Heart left ventricle (tissue), 16 donors: ENCODE data around the gene CLDN14. TPM values are rescaled to one million over a fixed set of nuclear protein-coding genes. Genes with fewer than 3 reads are reported as not detected.

Source experiments
- ATAC-seq, 4 donors: fragments of 200-7000 bp; cut with Tn5 transposase; one replicate each; pipeline ENCODE4 v1.9.1; 2020 to 2022; ENCODE audit warnings: moderate library complexity in 4 of 4, mild to moderate bottlenecking in 3 of 4, moderate number of reproducible peaks in 1 of 4
- DNase-seq, 5 donors: peaks; one replicate each; pipeline ENCODE4 v3.0.0-alpha.2; 2020
- H3K27ac ChIP-seq, 12 donors: fragments of 200-600 bp; sonication (generic) in 4 of 12; one replicate each; pipeline versions ENCODE4 v1.5.0 to v1.8.0; 2016 to 2022; ENCODE audit warnings: mild to moderate bottlenecking in 2 of 12
- H3K27me3 ChIP-seq, 9 donors: fragments of 200-600 bp; sonication (generic) in 2 of 9; one replicate each; pipeline versions ENCODE4 v1.5.1 to v1.8.0; 2016 to 2022; ENCODE audit warnings: mild to moderate bottlenecking in 3 of 9
- H3K36me3 ChIP-seq, 9 donors: fragments of 200-600 bp; sonication (generic) in 2 of 9; one replicate each; pipeline versions ENCODE4 v1.5.0 to v1.8.0; 2018 to 2022; ENCODE audit warnings: mild to moderate bottlenecking in 2 of 9
- H3K4me1 ChIP-seq, 12 donors: fragments of 200-600 bp; sonication (generic) in 4 of 12; one replicate each; pipeline versions ENCODE4 v1.5.0 to v1.8.0; 2016 to 2022; ENCODE audit warnings: mild to moderate bottlenecking in 3 of 12
- H3K4me3 ChIP-seq, 12 donors: fragments of 200-600 bp; sonication (generic) in 4 of 12; one replicate each; pipeline versions ENCODE4 v1.5.0 to v1.8.0; 2017 to 2022; ENCODE audit warnings: mild to moderate bottlenecking in 9 of 12, moderate library complexity in 4 of 12
- H3K9me3 ChIP-seq, 12 donors: fragments of 200-600 bp; sonication (generic) in 4 of 12; one replicate each; pipeline versions ENCODE4 v1.5.0 to v1.8.0; 2016 to 2022; ENCODE audit warnings: mild to moderate bottlenecking in 1 of 12
- CTCF ChIP-seq, 12 donors: fragments of 200-600 bp; sonication (generic) in 4 of 12; IDR thresholded peaks; one replicate each; pipeline versions ENCODE4 v1.5.0 to v1.8.0; 2018 to 2022; ENCODE audit warnings: antibody characterized with exemption in 12 of 12, mild to moderate bottlenecking in 5 of 12
- POLR2A ChIP-seq, 2 donors: fragments of 450-650 bp; IDR thresholded peaks; one replicate each; pipeline ENCODE4 v1.6.1; 2017; ENCODE audit warnings: antibody characterized with exemption in 2 of 2, mild to moderate bottlenecking in 2 of 2, moderate library complexity in 2 of 2
- WGBS, 4 donors: extraction: QIAGEN DNeasy Blood & Tissue Kit in 2 of 4; methylation state at CpG; one replicate each; pipeline versions ENCODE4 v1.1.5 to v1.1.7; 2013 to 2018; 5-methylcytosine and 5-hydroxymethylcytosine counted together
- intact Hi-C, 10 donors: fragments of 100-400 bp; cut with DNase I; formaldehyde crosslinking; loops; one replicate each; pipeline versions ENCODE4 v1.11.1 to v1.14.2; 2022
- polyA plus RNA-seq, 2 donors: library from polyadenylated mRNA; stranded (reverse); fragments of 200-250 nt; gene quantifications; one replicate each; pipeline ENCODE4 v1.2.3, GENCODE V29; 2013
- total RNA-seq, 9 donors: library from RNA; depleted of rRNA in 2 of 9; stranded (reverse); fragments of >200 nt in 2 of 9; fragmentation: NEBNext Ultra II Directional in 3 of 9; extraction: Animal tissue kit (Norgen Biotek cat#: 25700) in 3 of 9; gene quantifications; one replicate each; pipeline versions ENCODE4 v1.1.0 to v1.2.4, GENCODE V29; 2016 to 2023
- donor health status: ischemic (EF 13 %, LVEDD 7.1; RV severe dilation, severe dysfunction).
- donor health status: healthy with polysubstance abuse.
- donor health status: DM: no; HTN: yes; CAD: no.
- donor health status: DM: no; HTN: no; CAD: no.
- donor health status: ischemic (EF 25% LVEDD 6.9; RV normal size, moderate dysfunction).
- donor health status: ischemic (EF 25% LVEDD 5.7; RV mildly dilated, moderate dysfunction).
- donor health status: healthy.
- donor health status: DM: yes; HTN: yes; CAD: no.
- donor health status: ischemic (EF 35%, LVEDD 5.7; RV mildly dilated, moderate dysfunction).
- donor health status: nonischemic (EF 11% LVEDD 7.7; RV severe dilation, severe dysfunction).
- donor health status: DM: yes; HTN: yes; CAD: no.
- donor health status: PGD.
- donor health status: ischemic (EF 29% LVEDD 5.4; RV normal size, mild dysfunction).
- donor health status: nonischemic (EF 23%, LVEDD 6.1; RV moderate dilation, normal function).

The CLDN14 gene
- total and polyA plus RNA-seq, 11 donors = not detected

GRCh38 chr21:36454706-36455105 is 25.2 kb downstream of the CLDN14 start:
- intact Hi-C loops = no loop called here
- peaks cover 0 to 13% (median 0%) of the 10 kb centered on the region in 12 donors for H3K4me1 ChIP-seq
- TF ChIP-seq POLR2A (IDR thresholded peaks at IDR 0.05) (no peak), CTCF (IDR thresholded peaks at IDR 0.05) (no peak)
- no peak overlapping the region for H3K4me3 ChIP-seq
- no peaks in the 10 kb centered on the region for H3K36me3 ChIP-seq
- no peak for DNase-seq
- no peaks in the 10 kb centered on the region for H3K27me3 ChIP-seq
- no peaks in the 10 kb centered on the region for H3K9me3 ChIP-seq
- 56 to 73% (median 70%) methylated on average over 4 of the region's 4 CpGs for WGBS, 4 donors
- no peak overlapping the region for H3K27ac ChIP-seq
- ATAC-seq = no peak

- Histone ChIP-seq H3K36me3 (no peaks in the 10 kb centered on the region), H3K27me3 (no peaks in the 10 kb centered on the region), H3K9me3 (no peaks in the 10 kb centered on the region), H3K4me3 (no peak overlapping the region), H3K27ac (no peak overlapping the region), H3K4me1 (peaks cover 0 to 13% (median 0%) of the 10 kb centered on the region in 12 donors)
- intact Hi-C loops = no loop called here
- no peak for DNase-seq
- no peak for TF ChIP-seq POLR2A (IDR thresholded peaks at IDR 0.05)
- no peak for TF ChIP-seq CTCF (IDR thresholded peaks at IDR 0.05)
- no peak for ATAC-seq
- WGBS, 4 donors = 32 to 71% (median 55%) methylated on average over 4 of the region's 4 CpGs
Measured at GRCh38 chr21:36454093-36454531, 25.8 kb downstream of the CLDN14 start.

GRCh38 chr21:36452281-36452825 is 27.6 kb downstream of the CLDN14 start:
- Histone ChIP-seq H3K36me3 (no peaks in the 10 kb centered on the region), H3K9me3 (no peaks in the 10 kb centered on the region), H3K27ac (no peak overlapping the region), H3K4me3 (no peak overlapping the region), H3K4me1 (peaks cover 0 to 13% (median 0%) of the 10 kb centered on the region in 12 donors), H3K27me3 (no peaks in the 10 kb centered on the region)
- DNase-seq (no peak), ATAC-seq (no peak)
- 62 to 94% (median 86%) methylated on average over 6 of the region's 6 CpGs for WGBS, 4 donors
- TF ChIP-seq POLR2A (IDR thresholded peaks at IDR 0.05) = no peak
- TF ChIP-seq CTCF (IDR thresholded peaks at IDR 0.05) = no peak
- intact Hi-C loops = no loop called here

DNA sequence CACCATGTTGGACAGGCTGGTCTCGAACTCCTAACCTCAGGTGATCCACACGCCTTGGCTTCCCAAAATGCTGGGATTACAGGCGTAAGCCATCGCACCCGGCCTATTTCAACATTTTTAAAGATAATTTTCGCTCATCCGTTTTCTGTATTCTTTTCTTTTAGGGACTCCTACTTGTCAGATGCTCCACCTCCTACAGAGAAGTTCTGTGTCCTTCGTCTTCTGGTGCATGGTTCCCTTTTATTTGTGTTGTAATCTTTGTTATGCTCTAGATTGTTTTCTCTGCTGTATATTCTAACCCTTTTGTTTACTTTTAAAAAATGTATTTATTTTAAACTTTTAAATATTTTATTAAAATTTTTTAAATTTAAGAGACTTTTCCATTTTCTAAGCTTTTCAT is 28.4 kb downstream of the CLDN14 start:
- Histone ChIP-seq H3K4me1 (peaks cover 0 to 13% (median 0%) of the 10 kb centered on the region in 12 donors), H3K9me3 (no peaks in the 10 kb centered on the region), H3K27ac (no peak overlapping the region), H3K36me3 (no peaks in the 10 kb centered on the region), H3K27me3 (no peaks in the 10 kb centered on the region), H3K4me3 (no peak overlapping the region)
- intact Hi-C loops = no loop called here
- 94 to 96% (median 95%) methylated on average over 8 of the region's 8 CpGs for WGBS, 4 donors
- ATAC-seq = no peak
- no peak for DNase-seq
- TF ChIP-seq CTCF (IDR thresholded peaks at IDR 0.05) (no peak), POLR2A (IDR thresholded peaks at IDR 0.05) (no peak)
